D721Med (cell line): Measurements from ENCODE around the gene GMPPB.

Source experiments
- DNase-seq: peaks from one replicate; pipeline ENCODE4 v3.0.0; 2011; ENCODE audit warnings: low spot score; ENCODE audit not compliant: insufficient read length
- FAIRE-seq: peaks from 2 replicates; lab custom pipeline; 2011; peaks lifted over from hg19 to GRCh38; lab: Jason Lieb, UNC
- TF ChIP-seq, protein P1 (sequence below): IDR thresholded peaks from 2 replicates; pipeline ENCODE4 v1.5.1; 2012; ENCODE audit warnings: mild to moderate bottlenecking, control low read depth; ENCODE audit not compliant: insufficient read depth; ENCODE audit errors: missing control alignments

The GMPPB gene

GRCh38 chr3:49680493-49681231, 43.1 kb downstream of the GMPPB start:
- FAIRE-seq (no peak), DNase-seq (no peak)
- TF ChIP-seq, protein P1, sequence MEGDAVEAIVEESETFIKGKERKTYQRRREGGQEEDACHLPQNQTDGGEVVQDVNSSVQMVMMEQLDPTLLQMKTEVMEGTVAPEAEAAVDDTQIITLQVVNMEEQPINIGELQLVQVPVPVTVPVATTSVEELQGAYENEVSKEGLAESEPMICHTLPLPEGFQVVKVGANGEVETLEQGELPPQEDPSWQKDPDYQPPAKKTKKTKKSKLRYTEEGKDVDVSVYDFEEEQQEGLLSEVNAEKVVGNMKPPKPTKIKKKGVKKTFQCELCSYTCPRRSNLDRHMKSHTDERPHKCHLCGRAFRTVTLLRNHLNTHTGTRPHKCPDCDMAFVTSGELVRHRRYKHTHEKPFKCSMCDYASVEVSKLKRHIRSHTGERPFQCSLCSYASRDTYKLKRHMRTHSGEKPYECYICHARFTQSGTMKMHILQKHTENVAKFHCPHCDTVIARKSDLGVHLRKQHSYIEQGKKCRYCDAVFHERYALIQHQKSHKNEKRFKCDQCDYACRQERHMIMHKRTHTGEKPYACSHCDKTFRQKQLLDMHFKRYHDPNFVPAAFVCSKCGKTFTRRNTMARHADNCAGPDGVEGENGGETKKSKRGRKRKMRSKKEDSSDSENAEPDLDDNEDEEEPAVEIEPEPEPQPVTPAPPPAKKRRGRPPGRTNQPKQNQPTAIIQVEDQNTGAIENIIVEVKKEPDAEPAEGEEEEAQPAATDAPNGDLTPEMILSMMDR: no peak

DNA sequence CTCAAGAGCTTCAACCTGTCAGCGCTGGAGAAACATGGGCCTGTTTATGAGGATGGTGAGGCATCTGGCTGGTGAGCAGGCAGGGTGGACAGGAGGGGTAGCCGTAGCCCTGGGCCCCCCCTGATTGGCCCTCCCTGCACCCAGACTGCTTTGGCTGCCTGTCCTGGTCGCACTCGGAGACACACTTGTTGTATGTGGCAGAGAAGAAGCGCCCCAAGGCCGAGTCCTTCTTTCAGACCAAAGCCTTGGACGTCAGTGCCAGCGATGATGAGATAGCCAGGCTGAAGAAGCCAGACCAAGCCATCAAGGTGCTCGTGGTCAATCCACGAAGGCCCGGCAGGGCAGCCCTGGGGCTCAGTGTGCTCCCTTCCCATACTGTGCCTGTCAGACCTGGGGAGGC, 47.8 kb downstream of the GMPPB start:
- DNase-seq (no peak), FAIRE-seq (no peak)
- TF ChIP-seq, protein P1: no peak

DNA sequence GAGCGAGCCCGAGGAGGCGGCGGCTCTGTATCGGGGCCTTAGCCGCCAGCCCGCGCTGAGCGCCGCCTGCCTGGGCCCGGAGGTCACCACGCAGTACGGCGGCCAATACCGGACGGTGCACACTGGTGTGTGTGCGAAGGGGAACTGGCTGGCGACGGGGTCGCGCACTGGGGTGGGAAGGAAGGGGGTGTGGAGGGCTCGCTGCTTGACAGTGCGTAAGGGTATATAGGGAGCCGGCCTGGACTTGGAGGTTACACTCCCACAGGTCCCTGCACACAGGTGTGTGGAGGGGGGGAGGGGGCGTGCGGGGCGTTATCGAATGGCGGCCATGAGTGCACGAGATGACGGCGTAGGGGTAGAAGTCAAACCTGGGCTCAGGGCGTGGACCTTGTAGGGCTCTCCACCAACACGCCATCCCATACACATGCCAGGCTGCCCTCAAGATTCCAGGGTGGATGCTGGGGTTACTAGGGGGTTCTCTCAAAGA, 49.2 kb downstream of the GMPPB start:
- TF ChIP-seq, protein P1: no peak
- no peak for DNase-seq
- FAIRE-seq: no peak

GRCh38 chr3:49673715-49674496, 49.8 kb downstream of the GMPPB start, which contains the start of gene APEH:
Gene APEH (plus strand): TSS chr3:49674351. CDS start chr3:49674402, 51 bp downstream.
- FAIRE-seq (no peak), DNase-seq (peak; percentile 97)
- TF ChIP-seq, protein P1: no peak

GRCh38 chr3:49673121-49673714, 50.5 kb downstream of the GMPPB start:
- DNase-seq (no peak), FAIRE-seq (no peak)
- TF ChIP-seq, protein P1: no peak

GRCh38 chr3:49671291-49672288, 52.2 kb downstream of the GMPPB start:
- DNase-seq (peak; percentile 85), FAIRE-seq (no peak)
- TF ChIP-seq, protein P1: peak; percentile 83
